HG03439 (cell line): ENCODE data around the gene PPFIA3.
"Not testable (repeated sequence)": the region's sequence is repeated elsewhere in the genome, so short reads cannot be mapped to it uniquely, and the experiment has no call there.

Experiments used
- ATAC-seq: cut with Tn5 transposase; IDR thresholded peaks from one replicate; pipeline ENCODE4 v1.9.1; 2021; ENCODE audit warnings: mild to moderate bottlenecking, moderate library complexity; ENCODE audit not compliant: unreplicated experiment

Gene PPFIA3

GRCh38 chr19:49123285-49123684, 3.9 kb downstream of the PPFIA3 start:
- not testable (repeated sequence) for ATAC-seq

DNA sequence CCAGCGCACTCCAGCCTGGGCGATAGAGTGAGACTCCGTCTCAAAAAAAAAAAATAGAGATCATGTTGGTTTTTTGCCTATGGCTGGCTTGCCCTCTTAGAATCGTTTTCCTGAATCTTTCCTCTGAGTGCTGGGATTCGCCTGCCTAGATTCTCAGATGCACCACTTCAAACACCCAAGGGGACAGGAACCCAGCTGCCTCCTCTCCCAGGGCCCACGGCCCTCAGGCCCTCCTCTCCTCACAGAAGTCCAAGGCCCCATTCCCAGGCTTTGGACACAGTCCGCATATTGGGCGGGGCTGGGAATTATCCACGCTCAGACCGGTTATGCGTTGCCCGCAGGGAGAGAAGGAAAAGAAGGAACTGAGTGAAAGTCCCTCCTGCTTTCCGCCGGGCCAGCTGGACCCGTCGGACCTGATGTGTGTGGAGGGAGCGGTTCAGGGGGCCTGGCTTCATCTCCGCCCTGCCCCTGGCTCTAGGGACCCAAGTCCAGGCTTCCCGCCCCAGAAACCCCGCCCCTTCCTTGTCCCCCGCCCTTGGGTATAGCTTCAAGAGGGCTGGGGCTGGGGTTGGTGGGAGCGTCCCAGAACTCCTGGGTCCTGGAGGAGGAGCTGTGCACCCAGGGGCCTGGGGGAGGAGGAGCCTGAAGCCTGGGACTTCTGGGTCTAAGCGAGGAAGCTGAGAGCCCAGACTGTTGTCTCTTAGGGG, 5.8 kb downstream of the PPFIA3 start:
- ATAC-seq = no peak

DNA sequence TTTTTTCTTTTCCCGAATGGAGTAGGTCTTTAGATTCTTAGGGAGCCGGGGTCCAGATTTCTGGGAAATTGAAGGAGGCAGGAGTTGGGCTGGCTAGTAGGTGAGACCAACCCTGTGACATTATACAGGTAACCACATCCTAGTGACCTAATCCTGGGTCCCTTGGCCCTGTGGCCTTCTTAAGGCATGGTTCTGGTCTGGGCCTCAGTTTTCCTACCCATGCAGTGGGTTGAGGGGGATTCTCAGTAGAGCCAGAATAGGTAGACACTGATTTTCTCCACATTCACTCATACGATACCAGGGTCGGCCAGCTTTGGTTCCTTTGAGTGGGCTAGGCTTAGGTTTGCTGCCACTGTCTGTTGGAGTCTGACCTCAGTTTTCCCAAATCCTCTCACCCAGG, 7.2 kb downstream of the PPFIA3 start:
- ATAC-seq = no peak

DNA sequence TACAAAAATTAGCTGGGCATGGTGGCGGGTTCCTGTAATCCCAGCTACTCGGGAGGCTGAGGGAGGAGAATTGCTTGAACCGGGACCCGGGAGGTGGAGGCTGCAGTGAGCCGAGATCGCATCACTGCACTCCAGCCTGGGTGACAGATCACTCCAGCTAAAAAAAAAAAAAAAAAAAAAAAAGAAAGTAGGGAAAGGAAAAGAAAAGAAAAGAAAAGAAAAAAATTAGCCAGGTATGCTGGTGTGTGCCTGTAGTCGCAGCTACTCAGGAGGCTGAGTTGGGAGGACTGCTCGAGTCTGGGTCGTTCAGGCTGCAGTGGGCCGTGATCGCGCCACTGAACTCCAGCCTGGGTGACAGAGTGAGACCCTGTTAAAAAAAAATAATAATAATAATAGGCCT, 7.9 kb downstream of the PPFIA3 start:
- ATAC-seq = not testable (repeated sequence)

DNA sequence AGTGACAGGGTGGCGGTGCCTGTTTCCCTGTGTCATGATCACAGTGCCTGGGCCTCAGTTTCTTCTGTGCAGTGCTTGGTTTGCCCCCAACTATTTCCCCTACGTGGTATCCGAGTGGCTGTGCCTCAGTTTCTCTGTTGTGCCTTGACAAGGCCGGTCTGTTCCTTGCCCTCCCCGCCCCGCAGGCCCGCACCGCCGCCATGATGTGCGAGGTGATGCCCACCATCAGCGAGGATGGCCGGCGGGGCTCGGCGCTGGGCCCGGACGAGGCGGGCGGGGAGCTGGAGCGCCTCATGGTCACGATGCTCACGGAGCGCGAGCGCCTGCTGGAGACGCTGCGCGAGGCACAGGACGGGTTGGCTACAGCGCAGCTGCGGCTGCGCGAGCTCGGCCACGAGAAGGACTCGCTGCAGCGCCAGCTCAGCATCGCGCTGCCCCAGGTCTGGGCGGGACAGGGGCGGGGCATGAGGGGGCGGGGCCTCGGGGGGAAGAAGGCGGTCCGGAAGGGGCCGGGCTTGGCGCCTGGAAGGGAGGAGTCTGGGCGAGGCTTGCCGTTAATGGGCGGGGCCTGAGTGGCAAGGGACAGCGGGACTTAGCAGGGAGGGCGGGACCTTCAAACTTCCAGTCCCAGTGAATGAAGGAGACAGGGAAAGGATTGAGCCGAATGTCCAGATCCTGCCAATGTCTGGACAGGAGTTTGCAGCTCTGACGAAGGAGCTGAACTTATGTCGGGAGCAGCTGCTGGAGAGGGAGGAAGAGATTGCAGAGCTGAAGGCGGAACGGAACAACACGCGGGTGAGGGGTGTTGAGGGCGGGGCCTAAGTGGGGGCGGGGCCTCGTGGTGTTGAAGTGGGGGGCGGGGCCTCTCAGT, 8.6 kb downstream of the PPFIA3 start:
- ATAC-seq = peak; percentile 86

DNA sequence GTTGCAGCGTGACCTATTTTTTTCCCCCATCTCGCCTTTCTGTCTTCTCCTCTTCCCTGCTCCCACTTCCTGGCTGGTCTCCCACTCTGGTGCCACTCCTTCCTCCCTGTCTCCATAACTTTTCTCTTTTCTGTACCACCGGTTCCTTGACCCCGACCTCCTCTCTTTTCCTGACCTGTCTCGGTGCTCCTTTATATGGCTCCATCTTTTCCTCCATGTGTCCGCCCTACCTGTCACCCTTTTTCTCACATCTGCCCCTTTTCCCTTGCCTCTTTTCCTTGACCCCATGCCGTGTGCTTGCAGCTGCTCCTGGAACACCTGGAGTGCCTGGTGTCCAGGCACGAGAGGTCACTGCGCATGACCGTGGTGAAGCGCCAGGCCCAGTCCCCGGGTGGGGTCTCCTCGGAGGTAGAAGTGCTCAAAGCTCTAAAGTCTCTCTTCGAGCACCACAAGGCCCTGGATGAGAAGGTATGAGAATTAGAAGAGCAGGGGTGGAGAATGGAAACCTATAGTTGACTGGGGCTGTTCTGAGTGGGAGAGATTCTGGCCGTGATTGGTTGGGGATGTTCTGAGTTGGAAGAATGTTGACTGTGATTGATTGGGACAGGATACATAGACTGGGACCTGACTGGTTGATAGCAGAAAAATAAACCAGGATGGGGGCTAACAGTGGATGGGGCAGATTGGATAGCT, 9.3 kb downstream of the PPFIA3 start:
- ATAC-seq = no peak

DNA sequence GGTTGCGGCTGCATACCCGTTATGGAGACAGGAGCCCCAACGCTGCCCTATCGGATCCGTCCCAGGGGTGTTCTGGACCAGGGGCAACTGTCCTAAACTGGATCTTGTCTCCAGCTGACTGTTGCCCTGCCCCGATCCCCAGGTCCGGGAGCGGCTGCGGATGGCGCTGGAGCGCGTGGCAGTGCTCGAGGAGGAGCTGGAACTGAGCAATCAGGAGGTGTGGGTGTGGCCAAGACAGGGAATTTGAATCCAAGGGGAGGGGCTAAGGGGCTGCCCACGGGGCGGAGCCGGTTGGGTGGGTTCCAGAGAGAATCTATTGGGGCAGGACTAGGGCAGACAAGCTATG, 9.9 kb downstream of the PPFIA3 start:
- ATAC-seq = no peak

DNA sequence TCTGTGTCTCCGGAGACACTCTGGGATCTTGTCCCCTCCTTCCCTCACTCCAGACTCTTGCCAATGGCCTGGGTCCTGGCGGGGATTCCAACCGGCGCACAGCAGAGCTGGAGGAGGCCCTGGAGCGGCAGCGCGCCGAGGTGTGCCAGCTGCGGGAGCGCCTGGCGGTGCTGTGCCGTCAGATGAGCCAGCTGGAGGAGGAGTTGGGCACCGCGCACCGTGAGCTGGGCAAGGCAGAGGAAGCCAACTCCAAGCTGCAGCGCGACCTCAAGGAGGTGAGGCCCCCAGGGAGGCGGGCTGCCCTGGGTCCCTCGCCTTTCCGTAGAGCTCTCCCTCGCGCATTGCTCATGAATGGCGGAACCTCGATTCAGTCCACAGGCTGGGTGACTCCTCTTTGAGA, 11.0 kb downstream of the PPFIA3 start:
- no peak for ATAC-seq

DNA sequence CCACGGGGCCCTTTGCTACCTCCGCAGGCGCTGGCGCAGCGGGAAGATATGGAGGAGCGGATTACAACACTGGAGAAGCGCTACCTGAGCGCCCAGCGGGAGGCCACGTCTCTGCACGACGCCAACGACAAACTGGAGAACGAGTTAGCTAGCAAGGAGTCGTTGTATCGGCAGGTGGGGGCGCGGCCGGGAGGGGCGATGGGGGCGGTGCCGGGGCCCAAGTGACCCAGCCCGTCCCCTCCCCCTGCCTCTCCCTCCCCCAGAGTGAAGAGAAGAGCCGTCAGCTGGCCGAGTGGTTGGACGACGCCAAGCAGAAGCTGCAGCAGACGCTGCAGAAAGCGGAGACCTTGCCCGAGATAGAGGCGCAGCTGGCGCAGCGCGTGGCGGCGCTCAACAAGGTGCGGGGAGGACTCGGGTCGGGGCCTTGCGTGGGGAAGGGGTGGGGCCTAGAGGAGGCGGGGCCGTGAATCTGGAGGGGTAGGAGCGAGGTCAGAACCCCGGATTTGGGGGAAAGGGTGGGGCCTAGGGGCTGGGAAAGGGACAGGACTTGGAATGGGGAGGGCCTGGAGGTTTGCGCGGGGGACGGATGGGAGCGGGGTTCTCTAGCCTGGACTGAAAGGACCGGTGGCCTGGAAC, 13.7 kb downstream of the PPFIA3 start:
- no peak for ATAC-seq

DNA sequence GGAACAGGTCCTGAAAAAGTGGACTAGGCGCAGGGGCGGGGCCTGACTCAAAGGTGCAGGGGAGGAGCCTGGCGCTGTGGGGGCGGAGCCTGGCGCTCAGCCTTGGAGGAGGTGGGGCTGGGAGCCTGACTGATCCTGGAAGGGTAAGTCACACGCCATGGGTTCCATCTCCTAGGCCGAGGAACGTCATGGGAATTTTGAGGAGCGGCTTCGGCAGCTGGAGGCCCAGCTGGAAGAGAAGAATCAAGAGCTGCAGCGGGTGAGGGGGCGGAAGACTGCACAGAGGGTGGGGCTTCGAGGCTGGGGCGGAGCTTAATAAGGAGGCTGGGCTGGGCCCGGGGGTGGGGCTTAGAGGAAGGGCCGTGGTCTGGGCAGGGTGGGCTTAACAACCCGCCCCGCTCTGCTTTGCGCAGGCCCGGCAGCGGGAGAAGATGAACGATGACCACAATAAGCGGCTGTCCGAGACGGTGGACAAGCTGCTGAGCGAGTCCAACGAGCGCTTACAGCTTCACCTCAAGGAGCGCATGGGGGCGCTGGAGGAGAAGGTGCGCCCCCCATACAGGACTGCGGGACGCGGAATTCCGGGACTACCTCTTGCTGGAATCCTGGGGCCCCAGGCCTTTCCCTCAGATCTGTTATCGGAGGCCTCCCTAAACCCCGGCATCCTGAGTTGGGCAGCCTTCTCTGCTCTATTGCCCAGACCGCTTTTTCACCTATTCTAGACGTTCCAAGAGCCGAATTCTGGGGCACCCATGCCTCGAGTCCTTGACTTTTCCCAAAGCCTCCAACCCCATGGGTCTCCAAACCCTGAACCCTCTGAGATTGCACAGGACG, 14.5 kb downstream of the PPFIA3 start:
- no peak for ATAC-seq

- ATAC-seq = no peak
Measured at GRCh38 chr19:49135686-49136085, 16.3 kb downstream of the PPFIA3 start.

GRCh38 chr19:49136771-49137171, 17.4 kb downstream of the PPFIA3 start:
- ATAC-seq = no peak

- no peak for ATAC-seq
Measured at GRCh38 chr19:49140951-49141350, 21.6 kb downstream of the PPFIA3 start.

- no peak for ATAC-seq
Measured at GRCh38 chr19:49141352-49141751, 22.0 kb downstream of the PPFIA3 start.

DNA sequence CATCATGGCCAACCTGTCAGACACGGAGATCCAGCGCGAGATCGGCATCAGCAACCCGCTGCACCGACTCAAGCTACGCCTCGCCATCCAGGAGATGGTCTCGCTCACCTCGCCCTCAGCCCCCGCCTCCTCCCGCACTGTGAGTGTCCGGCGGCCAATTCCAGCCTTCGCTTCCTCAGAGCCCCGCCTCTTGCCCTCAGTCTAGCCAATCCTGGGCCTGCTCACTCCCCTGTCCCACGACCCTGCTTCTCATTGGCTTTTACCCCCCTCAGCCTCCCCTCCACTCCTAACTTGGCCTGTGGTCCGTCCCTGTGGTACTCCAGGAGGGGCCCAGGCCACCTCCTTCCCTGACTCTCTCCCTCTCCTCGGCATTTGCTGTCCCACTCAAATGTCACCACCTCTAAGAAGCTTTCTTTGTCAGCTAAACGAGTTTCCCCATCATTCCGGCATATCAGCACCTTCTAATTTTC, 23.6 kb downstream of the PPFIA3 start:
- peak; percentile 50 for ATAC-seq

DNA sequence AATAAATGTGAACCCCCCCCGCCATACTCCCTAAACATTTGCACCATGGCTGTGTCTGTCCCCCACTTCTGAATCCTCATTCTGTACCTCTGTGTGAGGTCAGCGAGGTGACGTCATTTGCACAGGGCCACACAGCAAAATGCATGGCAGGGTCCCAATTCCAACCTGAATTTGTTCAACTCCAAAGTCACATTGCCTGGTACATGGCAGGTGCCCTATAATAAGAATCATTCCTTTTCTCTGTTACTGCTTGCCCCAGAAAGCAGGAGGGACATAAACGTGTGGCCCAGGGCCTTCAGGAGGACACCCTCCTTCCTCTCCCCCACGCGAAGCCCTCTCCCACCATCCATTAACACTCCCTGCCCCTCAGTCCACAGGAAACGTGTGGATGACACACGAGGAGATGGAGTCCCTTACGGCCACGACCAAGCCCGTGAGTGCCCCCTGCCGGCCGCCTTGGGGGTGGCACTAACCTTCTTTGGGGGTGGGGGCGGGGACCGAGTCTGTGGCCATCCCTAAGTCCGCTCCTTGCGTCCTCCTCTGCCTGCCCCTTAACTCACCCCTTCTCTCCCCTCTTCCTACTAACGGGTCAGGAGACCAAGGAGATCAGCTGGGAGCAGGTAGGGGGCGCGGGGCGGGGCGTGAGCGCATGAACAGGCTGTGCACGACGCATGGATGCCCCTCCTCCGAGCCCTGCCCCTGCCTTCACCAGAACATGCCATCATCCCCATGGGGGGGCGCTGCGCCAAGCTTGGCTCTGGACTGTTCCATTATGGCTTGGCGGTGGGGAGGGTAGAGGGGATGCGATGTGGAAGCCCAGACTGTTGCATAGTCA, 26.4 kb downstream of the PPFIA3 start:
- ATAC-seq = no peak

DNA sequence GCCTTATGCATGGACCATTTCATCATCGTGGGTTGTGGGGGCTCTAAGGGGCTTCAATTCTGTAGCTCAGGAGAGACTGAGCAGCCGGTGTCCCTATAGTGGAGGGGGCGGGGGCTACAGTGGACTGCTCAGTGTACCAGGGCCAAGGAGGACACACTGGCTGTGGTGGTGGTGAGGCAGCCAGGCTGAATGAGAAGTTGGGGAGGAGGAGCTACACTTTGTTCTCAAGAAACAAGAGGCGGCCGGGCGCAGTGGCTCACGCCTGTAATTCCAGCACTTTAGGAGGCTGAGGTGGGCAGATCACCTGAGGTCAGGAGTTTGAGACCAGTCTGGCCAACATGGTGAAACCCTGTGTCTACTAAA, 27.0 kb downstream of the PPFIA3 start:
- ATAC-seq = not testable (repeated sequence)

DNA sequence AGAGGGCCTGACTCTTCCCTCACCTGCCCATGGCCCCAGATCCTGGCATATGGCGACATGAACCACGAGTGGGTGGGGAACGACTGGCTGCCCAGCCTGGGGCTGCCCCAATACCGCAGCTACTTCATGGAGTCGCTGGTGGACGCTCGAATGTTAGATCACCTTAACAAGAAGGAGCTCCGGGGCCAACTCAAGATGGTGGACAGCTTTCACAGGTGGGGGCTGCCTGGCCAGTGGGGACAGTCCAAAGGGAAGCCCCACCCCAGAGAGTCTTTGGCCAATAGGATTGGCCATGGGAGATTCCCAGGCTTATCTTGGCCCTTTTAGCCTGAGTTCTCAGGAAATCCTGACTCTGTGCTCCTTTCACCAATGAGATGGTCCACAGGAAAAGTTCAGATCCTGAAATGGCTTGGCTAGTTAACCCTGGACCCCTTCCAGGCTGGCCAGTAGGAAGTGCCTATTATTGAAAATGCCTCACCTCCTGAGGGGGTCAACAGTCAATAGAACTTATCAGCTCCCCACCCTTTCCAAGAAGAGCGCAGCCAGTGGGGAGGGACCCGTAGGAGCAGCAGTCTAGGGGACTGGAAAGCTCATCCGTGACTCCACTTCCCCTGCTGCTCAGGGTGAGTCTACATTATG, 28.8 kb downstream of the PPFIA3 start:
- no peak for ATAC-seq
